ENCODE results near the gene GPR108.

GPR108 gene

GRCh38 chr19:6736169-6736916, 1.0 kb downstream of the GPR108 start:
- DNase-seq, result peak; percentile 87

GRCh38 chr19:6735181-6735911, 2.0 kb downstream of the GPR108 start:
- DNase-seq, result no peak

GRCh38 chr19:6734096-6734696, 3.2 kb downstream of the GPR108 start:
- no peak for DNase-seq

- DNase-seq, result no peak
Observed at GRCh38 chr19:6733338-6734095, 3.9 kb downstream of the GPR108 start.

- DNase-seq, result no peak
Observed at GRCh38 chr19:6732803-6733337, 4.5 kb downstream of the GPR108 start.

- DNase-seq, result no peak
Observed at GRCh38 chr19:6731822-6732221, 5.6 kb downstream of the GPR108 start.

- no peak for DNase-seq
Observed at GRCh38 chr19:6730941-6731670, 6.3 kb downstream of the GPR108 start.

- DNase-seq, result no peak
Observed at GRCh38 chr19:6730153-6730804, 7.1 kb downstream of the GPR108 start.

GRCh38 chr19:6729573-6730152, 7.7 kb downstream of the GPR108 start:
- DNase-seq, result no peak

GRCh38 chr19:6728346-6728745, 9.0 kb downstream of the GPR108 start:
- DNase-seq, result no peak

GRCh38 chr19:6725513-6726231, 11.7 kb downstream of the GPR108 start:
- no peak for DNase-seq

GRCh38 chr19:6724631-6725492, 12.5 kb downstream of the GPR108 start:
- no peak for DNase-seq

- DNase-seq, result peak; percentile 35
Observed at GRCh38 chr19:6723738-6724137, 13.6 kb downstream of the GPR108 start.

GRCh38 chr19:6723108-6723618, 14.2 kb downstream of the GPR108 start:
- peak; percentile 56 for DNase-seq

- DNase-seq, result no peak
Observed at GRCh38 chr19:6721773-6722172, 15.6 kb downstream of the GPR108 start.

GRCh38 chr19:6721138-6721474, 16.3 kb downstream of the GPR108 start:
- no peak for DNase-seq

- peak; percentile 62 for DNase-seq
Observed at GRCh38 chr19:6720369-6721137, 16.8 kb downstream of the GPR108 start, which contains the start of gene C3. TSS of gene C3 (minus strand) at chr19:6720650. CDS start at chr19:6720589, 61 bp downstream.

GRCh38 chr19:6719992-6720368, 17.4 kb downstream of the GPR108 start:
- no peak for DNase-seq

- no peak for DNase-seq
Observed at GRCh38 chr19:6719540-6719861, 17.9 kb downstream of the GPR108 start.
